ENCODE measurements around the gene SIX3. TPM values are rescaled to one million over a fixed set of nuclear protein-coding genes. Genes with fewer than 3 reads are reported as not detected.

Gene SIX3
- total RNA-seq (2014; rRNA removed; shearing (Covaris generic)) = 0.17 TPM in 2 replicates
- 0.07 and 0.57 TPM in 2 replicates for polyA plus RNA-seq (2014; cell fraction: nucleus; rRNA removed)

DNA sequence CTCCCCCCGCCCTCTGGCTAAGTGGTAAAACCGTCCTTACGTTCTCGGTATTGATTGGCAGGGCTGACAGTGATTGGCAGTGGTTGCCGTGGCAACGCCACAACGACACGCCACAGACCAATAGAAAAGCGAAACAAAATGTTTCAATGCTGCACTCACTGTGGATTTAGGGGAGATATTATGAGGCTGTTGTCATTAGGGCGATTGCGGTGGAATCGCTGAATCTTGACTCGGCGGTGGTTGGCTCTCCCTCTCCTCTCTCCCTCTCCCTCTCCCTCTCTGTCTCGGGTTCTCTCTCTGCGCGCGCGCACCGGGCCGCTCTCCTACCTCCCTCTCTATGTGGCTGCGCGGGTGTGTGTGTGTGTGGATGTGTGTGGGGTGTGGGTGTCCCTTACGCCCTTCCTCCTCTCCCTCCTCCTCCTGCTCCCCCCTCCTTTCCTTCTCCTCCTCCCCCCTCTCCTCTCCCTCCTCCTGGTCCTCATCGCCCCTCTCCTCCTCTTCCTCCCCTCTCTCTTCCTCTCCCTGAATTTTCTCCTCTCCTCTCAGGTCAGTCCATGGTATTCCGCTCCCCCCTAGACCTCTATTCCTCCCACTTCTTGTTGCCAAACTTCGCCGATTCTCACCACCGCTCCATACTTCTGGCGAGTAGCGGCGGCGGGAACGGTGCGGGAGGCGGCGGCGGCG, at the start of gene SIX3:
Gene SIX3, plus strand, starts transcription at position 152 of the 684 bp plus-strand sequence. Its CDS starts 403 bp downstream, at position 555.
- peak; percentile 36 for DNase-seq (ENCODE audit: extremely low read depth, low read depth)

DNA sequence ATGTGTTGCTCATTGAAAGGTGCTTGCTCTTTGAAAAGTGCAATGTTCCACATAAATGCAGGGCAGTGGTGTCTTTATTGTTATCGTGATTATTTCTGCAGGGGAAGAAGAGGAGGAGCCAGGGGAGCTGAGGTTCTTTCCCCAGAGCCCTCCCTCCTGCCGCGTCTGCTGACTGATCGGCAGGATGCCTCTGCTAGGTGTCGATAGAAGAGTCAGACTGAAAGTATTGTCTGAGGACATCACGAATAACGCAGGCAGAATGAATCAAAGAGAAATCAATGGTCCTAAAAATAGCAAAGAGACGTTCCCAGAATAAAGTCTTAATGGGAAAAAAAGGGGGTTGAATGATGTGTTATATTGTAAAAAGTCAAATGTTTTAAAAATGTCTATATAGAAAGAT, 47.4 kb upstream of the SIX3 start:
- DNase-seq (ENCODE audit: extremely low read depth, low read depth) = no peak

DNA sequence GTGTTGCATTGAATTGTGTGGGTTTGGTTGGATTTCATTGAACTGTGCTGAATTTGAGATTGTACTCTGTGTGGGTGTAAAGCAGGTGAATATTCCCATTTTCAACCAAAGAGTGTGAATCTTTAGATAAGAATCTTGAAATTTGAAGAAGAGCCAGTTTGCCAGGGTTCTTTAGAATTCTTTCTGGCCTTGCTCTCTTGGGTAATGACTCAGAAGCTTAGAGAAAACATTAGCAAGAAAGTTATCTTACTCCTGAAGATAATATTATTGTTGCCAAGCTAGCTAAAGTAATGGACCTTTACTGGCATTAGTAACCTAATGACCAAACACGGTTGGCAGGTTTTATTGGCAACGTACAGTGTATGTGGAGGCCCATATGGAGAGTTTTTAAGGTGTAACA, 46.4 kb upstream of the SIX3 start:
- no peak for DNase-seq (ENCODE audit: extremely low read depth, low read depth)

DNA sequence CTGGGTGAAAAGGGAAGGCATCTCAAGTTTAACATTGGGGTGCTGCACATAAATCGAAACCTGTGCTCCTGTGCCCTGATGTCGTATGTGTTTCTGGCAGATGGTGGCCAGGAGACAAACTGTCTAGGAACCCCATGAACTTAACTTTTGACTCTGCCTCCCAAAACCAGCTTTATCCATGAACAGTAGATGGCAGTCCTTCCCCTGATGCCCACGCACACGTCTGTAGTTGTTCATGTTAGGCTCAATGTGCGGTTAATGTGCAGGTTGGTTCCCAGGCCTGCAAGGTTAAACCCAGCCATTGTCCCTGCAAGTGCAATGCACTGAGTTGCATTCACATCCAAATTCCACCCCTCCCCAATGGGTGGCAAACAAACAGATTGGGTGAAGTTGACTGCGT, 44.1 kb upstream of the SIX3 start:
- DNase-seq (ENCODE audit: extremely low read depth, low read depth) = no peak

DNA sequence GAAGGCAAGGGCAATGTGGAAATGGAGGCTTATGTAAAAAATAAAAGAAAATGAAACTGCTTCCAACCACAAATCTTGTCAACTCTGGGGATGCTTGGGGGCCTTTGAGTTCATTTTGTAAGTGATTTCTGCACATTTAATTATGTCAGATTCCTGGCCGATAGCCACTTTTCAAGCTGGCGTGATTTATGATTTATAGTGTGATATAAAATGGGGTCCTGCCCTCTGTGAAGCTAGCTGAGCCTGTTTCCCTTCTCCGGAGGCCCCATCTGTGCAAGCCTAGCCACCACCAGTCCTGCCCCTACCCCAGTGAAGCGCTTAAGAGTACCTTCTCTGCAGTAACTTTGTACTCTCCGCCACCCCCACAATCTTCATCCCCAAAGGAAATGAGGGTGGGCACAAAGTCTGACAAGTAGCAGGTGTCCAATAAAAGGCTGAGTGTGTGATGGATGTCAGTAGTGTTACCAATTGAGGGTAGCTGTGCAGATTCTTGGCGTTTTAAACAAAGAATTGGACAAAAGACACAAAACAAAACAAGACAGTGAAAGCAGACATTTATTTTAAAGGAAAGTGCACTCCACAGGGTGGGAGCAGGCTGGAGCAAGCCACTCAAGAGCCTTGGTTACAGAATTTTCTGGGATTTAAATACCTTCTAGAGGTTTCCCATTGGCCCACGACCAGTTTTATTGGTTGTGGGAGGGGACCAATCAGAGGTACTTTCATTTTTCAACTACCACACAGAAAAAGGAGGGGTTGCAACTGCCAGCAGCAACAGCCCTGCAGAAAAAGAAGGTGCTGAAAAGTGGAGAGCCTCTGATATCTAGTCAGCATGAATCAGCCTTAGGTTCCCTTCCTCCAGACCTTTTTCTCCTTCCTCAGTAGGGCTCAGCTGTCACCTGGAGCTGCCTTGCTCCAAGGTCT, 39.0 kb upstream of the SIX3 start:
- DNase-seq (ENCODE audit: extremely low read depth, low read depth) = no peak

DNA sequence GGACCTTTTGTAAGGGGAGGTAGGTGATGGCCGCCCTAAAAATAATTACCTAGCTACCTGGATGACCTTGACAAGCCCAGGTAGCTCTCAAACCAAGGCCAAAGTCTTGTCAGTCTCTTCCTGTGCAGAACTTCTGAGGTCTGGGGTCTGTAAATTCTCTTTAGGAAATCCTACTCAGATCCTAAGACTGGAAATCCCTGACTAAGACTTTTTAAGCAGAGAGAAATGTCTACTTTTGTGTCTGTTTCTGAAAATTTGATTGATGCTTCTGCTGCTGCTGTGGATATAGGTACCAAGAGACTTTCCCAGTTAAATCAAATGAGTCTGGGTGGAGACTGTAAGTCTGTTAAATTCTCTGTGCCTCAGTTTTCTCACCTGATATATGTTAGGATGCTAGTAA, 36.9 kb upstream of the SIX3 start:
- DNase-seq (ENCODE audit: extremely low read depth, low read depth) = no peak

DNA sequence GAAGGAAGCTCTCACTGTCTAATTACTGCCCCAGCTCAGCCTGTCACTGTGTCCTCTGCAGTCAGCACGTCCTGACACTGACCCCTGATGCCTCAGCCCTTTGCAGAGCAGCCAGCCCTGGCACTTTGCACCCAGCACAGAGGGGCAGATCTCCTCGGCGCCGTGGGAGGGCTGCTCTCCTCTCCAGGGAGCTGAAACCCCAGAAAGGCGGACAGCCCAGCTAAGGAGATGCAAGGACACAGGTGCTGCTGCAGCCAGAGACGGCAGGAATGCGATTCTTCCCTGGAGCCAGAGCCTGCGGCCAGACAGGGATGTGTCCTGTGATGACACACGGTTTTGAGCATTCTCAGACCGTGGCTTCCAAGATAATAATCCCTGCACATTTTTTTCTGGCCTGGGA, 34.5 kb upstream of the SIX3 start:
- no peak for DNase-seq (ENCODE audit: extremely low read depth, low read depth)

DNA sequence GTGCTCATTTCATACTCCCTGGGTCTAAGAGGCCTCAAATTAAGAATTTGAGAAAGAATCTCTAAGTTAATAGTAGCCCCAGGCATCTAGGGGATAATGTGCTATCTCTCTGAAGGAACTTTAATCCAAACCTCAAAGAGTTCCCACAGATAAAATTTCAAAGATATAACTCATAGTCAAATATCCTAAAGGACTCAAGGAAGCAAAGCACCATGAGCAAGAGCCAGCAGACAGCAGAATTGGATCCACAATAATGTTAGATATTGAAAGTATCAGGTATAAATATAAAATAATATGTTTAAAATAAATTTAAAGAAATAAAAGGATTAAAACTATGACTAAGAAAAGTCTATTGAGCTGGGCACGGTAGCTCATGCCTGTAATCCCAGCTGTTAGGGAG, 31.7 kb upstream of the SIX3 start:
- no peak for DNase-seq (ENCODE audit: extremely low read depth, low read depth)

DNA sequence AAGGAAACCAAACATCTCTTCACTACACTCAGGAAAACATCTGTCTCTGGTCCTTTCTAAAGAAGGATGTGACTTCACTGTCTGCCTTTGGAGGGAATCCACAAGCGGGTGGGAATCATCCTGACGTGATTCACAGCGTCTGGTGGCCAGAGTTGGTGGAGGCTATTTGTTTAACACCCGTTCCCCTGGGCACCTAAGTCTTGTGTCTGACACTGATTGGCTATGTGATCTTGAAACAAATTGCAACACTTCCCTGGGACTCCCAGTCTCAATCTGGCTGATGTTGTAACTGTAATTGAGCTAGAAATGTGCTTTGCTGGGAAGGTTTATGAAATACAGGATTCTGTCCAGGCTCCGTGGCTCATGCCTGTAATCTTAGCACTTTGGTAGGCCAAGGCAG, 28.8 kb upstream of the SIX3 start:
- DNase-seq (ENCODE audit: extremely low read depth, low read depth) = peak; percentile 15

DNA sequence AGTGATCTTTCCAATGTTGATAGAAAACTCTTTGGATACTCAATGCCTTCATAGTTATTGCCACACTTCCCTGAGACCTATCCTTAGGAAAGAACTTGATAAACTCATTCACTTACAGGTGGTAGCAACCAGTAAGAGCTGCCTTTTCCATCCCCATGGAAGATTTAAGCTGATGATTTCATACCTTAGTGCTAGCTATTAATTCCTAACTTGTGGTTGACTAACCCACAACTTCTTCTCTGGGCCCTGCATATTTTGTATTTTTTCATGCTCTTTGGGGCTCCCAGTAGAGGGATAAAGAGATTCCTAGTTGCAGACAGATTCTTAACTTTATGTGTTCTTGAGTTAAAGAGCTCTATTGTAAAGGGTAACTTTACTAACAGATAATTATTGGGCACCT, 25.2 kb upstream of the SIX3 start:
- DNase-seq (ENCODE audit: extremely low read depth, low read depth) = no peak

DNA sequence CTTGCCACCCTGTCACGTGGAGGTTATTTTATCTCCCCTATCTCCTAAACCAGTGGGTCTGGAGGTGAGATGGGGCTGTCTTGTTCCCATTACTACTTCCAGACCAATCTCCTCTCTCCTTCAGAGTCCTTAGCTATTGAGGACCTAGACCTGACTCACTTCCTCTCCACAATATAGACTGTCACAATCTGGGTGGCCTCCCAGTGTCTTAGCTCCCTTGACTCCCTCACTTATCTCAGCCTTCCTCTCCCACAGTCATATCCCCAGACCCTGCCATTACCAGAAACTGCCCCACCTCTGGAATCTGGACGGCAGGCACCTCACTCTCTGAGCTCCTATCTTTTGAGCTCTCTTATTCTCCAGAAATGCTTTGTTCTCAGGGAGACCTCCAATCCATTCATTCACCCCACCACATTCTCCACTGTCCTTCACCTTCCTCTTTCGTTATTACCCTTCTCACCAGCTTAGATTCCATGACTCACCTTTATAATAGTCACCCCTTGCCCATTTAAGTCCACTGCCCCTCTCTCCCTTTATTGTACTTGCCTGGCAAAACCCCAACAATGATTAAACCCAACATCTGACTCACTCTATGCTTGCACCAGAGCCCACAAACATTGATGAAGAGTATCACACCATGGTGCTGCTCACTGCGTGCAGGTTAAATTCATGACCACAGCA, 23.3 kb upstream of the SIX3 start:
- DNase-seq (ENCODE audit: extremely low read depth, low read depth) = no peak

DNA sequence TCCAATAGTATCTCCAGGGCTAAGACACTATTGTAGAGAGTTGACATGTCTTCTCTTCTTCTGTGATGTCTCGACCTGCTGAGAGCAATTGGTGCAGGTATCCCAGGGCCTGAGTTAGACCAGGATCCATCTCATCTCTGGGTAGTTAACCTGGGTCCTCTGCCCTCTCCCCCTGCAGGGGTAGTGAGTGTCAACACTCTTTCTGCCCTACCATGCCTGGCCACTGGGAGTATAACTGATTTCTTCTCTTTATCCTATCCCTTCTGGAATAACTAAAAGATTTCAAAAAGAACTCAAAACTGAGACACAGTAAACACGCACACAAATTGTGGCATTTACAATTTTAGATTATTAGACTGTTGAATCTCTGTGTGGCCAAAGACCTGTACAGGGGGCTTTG, 20.8 kb upstream of the SIX3 start:
- DNase-seq (ENCODE audit: extremely low read depth, low read depth) = no peak

DNA sequence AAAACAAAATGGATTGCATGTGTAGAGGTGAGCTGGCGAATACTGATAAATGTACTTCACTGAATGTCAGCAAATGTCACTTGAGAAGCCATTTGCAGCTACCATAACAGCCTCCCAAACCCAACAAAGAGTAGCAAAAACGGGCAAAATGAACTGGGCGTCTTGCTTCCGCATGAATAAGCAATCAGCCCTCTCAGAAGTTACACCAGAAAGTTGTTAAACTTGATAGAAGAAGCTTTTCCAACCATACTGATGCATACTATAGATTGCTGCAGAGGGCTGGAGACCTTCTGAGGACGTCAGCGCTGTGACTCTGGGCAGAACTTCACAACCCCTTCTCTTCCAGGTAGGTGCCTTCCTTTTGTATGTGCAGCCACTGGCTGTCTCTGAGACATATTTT, 18.7 kb upstream of the SIX3 start:
- no peak for DNase-seq (ENCODE audit: extremely low read depth, low read depth)

DNA sequence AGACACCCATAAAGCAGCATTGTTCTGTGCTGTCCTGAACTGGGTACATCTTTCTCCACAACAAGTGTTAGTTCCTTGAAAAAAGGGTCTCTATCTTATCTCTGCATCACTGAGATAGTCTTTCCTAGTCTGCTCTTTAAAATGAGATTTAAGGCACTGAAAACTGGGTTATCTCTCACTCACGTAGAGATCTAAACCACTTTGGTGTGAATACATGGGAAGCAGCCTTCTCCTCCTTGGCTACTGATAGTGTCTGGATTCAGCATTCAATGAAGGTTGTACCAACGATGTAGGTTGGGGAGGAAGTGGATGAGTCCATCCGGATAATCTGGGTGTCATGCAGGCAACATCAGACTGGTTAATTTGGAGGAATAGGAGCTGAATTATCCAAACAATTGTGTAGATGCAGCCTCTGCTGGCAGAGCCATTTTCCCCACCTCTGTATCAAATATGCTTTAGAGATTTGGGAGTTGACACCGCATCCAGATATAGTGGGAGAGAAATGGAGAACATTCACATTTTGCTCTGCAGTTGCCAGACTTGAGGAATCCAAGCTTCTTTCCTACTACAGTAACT, 15.9 kb upstream of the SIX3 start:
- DNase-seq (ENCODE audit: extremely low read depth, low read depth) = no peak

DNA sequence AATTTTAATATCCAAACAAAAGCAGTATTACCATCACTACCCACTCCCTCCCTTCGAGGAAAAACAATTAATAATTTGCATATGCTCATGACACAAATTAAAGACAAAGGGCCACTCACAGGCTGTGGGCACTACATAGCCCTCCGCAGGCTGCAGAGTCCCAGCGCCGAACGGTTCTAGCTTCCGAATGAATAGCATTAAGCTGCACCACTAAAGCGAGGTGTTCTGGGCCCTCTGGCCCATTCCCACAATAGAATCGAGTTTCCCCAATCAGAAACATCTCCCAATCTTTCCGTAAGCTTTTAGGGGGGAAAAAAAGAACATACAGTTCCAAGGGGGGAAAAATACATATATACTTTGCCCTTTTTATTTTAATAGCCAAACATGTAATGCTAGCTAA, 14.5 kb upstream of the SIX3 start:
- DNase-seq (ENCODE audit: extremely low read depth, low read depth) = no peak

DNA sequence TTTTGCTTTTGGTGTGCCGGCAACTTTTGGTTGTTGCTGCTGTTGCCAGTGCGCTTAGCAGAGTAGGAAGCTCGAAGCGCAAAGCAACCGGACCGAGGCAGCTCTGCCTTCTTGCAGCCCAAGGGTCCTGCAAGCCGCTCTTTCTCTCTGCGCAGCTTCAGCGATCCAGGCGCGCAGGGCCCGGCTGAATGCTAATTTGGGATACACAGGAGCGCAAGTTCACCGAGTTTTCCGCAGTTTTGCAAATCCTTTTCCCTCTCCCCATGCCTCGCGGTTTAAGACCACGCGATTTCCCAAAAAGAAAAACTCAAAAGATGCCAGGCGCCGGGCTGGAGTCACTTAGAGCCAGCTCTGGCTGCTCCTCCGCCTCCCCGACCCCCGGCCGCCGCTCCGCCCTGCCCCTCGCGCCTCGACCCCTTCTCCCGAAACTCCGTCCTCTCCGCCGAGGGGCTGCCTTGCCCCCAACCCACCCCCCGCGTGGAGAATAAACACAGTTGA, 13.5 kb upstream of the SIX3 start:
- no peak for DNase-seq (ENCODE audit: extremely low read depth, low read depth)

DNA sequence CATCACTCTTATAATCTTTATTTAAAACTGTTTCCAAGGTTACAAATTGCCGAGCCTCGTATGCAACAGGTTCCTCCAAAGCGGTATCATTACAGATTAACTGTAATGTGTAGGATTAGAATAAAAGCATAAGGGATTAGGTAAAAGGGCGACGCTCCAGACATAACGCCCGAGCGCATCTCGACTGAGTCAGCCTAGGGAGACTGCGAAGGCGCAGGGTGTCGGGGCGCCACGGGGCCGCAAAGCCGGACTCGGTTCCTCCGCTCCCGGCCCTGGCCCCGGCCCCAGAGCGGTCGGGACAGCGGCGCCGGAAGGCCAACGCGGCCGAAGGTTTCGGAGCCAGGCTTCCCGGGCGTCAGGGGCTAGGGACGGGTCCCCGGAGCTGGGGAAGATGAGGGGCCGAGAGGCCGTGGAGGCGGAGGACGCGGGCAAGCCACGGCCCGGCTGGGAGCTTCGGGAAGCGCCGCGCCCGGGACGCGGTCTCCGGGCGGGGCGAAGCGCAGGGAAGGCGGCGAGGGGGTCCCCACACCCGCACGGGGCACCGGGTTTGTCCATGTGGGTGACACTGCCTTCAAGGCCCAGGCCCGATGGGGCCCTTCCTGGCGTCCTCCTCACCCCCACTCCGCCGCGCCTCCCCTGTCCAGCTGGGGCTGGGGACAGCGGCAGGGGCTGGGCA, 12.9 kb upstream of the SIX3 start:
- no peak for DNase-seq (ENCODE audit: extremely low read depth, low read depth)

DNA sequence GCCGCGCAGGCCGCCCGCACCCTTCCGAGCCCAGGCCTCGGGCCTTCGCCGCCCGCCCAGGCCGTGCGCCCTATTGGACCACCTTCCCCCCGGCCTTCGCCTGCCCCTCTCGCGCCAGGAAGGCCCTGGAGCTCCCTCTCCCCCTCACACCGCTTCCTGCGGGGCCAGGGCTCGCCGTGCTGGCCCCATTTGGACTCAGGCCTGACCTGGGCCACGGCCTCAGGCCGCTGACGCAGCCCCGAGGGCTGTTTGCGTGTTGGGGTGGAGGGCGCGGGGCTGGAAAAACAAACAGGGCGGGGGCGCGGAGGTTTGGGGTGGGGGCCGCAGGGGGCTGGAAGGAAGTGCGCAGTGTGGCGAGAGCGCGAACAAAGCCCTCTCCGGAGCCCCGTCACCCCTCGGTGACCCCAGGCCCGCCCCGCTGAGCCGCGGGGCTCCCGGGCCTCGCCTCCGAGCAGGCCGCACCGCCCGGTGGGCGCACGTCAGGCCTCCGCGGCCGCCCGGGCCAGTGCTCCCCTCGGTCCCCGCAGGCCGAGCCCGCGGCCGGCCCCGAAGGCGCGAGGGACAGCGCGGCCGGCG, 12.3 kb upstream of the SIX3 start:
- DNase-seq (ENCODE audit: extremely low read depth, low read depth) = no peak

DNA sequence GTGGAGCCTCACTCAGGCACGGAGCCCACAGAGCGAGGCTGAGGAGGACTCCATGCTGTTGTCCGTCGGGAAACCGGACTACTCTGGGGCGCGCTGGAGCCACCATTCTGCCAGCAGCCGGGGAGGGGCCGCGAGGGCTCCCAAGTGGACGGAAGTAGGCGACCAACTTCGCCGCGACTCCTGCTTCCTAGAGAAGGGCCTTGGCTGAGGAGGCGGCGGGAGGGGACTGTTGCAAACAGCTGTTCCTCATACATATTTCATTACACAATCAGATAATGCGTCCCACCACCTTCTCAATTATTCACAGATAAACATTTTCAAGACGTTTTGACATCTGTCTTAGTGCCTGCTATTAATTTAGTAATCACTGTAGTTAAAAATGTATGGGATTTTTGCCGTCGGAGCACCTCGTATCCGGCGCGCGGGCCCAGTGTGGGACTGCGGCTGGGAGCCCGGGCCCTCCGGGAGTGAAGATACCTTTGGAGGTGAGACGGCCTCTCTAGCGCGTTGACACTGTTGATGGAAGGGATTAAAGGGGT, 11.7 kb upstream of the SIX3 start:
- DNase-seq (ENCODE audit: extremely low read depth, low read depth) = no peak
